Loucy (cell line): Measurements from ENCODE around the gene HNRNPU.

Source experiments
- H2AFZ ChIP-seq: fragments of 200-600 bp; sonication (generic); 2 replicates; pipeline ENCODE4 v1.6.0; 2016; ENCODE audit warnings: antibody characterized with exemption, mild to moderate bottlenecking, low read length, moderate library complexity
- H3F3A ChIP-seq: fragments of 200-600 bp; 2 replicates; pipeline ENCODE4 v1.6.0; 2016; ENCODE audit warnings: antibody characterized with exemption, low read depth, mild to moderate bottlenecking
- H3K27me3 ChIP-seq: fragments of 200-600 bp; sonication (generic); 2 replicates; pipeline ENCODE4 v1.6.1; 2014; ENCODE audit warnings: low read length, mild to moderate bottlenecking; ENCODE audit not compliant: insufficient read depth, poor library complexity, severe bottlenecking
- H3K36me3 ChIP-seq: fragments of 200-600 bp; sonication (generic); 2 replicates; pipeline ENCODE4 v1.6.1; 2016; ENCODE audit warnings: low read length; ENCODE audit not compliant: insufficient read depth
- H3K4me1 ChIP-seq: fragments of 200-600 bp; sonication (generic); 2 replicates; pipeline ENCODE4 v1.5.1; 2014; ENCODE audit warnings: low read length, mild to moderate bottlenecking; ENCODE audit not compliant: insufficient read depth, poor library complexity, severe bottlenecking
- H3K4me2 ChIP-seq: fragments of 200-600 bp; sonication (generic); 2 replicates; pipeline ENCODE4 v1.6.0; 2014; ENCODE audit warnings: antibody characterized with exemption, low read length, low read depth, mild to moderate bottlenecking; ENCODE audit not compliant: poor library complexity, severe bottlenecking
- H3K4me3 ChIP-seq: fragments of 200-600 bp; sonication (generic); 2 replicates; pipeline ENCODE4 v1.5.1; 2014; ENCODE audit warnings: low read length, mild to moderate bottlenecking, mixed read lengths; ENCODE audit not compliant: poor library complexity, severe bottlenecking
- H3K79me2 ChIP-seq: fragments of 200-600 bp; sonication (generic); 2 replicates; pipeline ENCODE4 v1.6.1; 2014; ENCODE audit warnings: low read length; ENCODE audit not compliant: insufficient read depth
- H3K9ac ChIP-seq: fragments of 200-600 bp; sonication (generic); 2 replicates; pipeline ENCODE4 v1.6.0; 2014; ENCODE audit warnings: mild to moderate bottlenecking, low read depth, low read length, moderate library complexity; ENCODE audit not compliant: poor library complexity, severe bottlenecking
- H3K9me2 ChIP-seq: fragments of 200-600 bp; sonication (generic); replicated peaks from 2 replicates; pipeline ENCODE4 v1.6.1; 2016; ENCODE audit warnings: low read depth, low read length, mixed read lengths
- H3K9me3 ChIP-seq: fragments of 200-600 bp; sonication (generic); 2 replicates; pipeline ENCODE4 v1.6.1; 2014; ENCODE audit warnings: mild to moderate bottlenecking, antibody characterized with exemption, low read length, low read depth; ENCODE audit not compliant: insufficient read depth
- H4K20me1 ChIP-seq: fragments of 200-600 bp; sonication (generic); 2 replicates; pipeline ENCODE4 v1.6.0; 2014; ENCODE audit warnings: antibody characterized with exemption, low read length, mild to moderate bottlenecking; ENCODE audit not compliant: insufficient read depth, poor library complexity, severe bottlenecking
- CTCF ChIP-seq: fragments of 200-600 bp; sonication (generic); conservative IDR thresholded peaks from 2 replicates; pipeline ENCODE4 v1.5.1; 2014; ENCODE audit warnings: mild to moderate bottlenecking, antibody characterized with exemption, low read length
- EZH2phosphoT487 ChIP-seq: fragments of 200-600 bp; IDR thresholded peaks from 2 replicates; pipeline ENCODE4 v1.6.1; 2018; ENCODE audit warnings: antibody characterized with exemption, mild to moderate bottlenecking, moderate library complexity, borderline replicate concordance

HNRNPU gene

GRCh38 chr1:244876228-244876910, 12.0 kb upstream of the HNRNPU start:
- no peaks in the 10 kb centered on the region for H4K20me1 ChIP-seq
- no peak overlapping the region for H3K9ac ChIP-seq
- no peak overlapping the region for H3K4me2 ChIP-seq
- H3K27me3 ChIP-seq, result no peaks in the 10 kb centered on the region
- TF ChIP-seq EZH2phosphoT487, result no peak
- no peak for TF ChIP-seq CTCF
- no peaks in the 10 kb centered on the region for H3K9me2 ChIP-seq
- no peaks in the 10 kb centered on the region for H3K9me3 ChIP-seq
- H3K4me1 ChIP-seq, result no peaks in the 10 kb centered on the region
- no peak overlapping the region for H3K4me3 ChIP-seq
- H3F3A ChIP-seq, result no peaks in the 10 kb centered on the region
- no peaks in the 10 kb centered on the region for H3K79me2 ChIP-seq
- no peaks in the 10 kb centered on the region for H3K36me3 ChIP-seq
- H2AFZ ChIP-seq, result no peak overlapping the region

- H3F3A ChIP-seq, result no peaks in the 10 kb centered on the region
- no peaks in the 10 kb centered on the region for H3K27me3 ChIP-seq
- H3K4me1 ChIP-seq, result no peaks in the 10 kb centered on the region
- H3K4me3 ChIP-seq, result no peak overlapping the region
- TF ChIP-seq CTCF, result no peak
- no peak for TF ChIP-seq EZH2phosphoT487
- no peaks in the 10 kb centered on the region for H3K9me2 ChIP-seq
- no peaks in the 10 kb centered on the region for H4K20me1 ChIP-seq
- H3K36me3 ChIP-seq, result no peaks in the 10 kb centered on the region
- H3K9ac ChIP-seq, result no peak overlapping the region
- H3K4me2 ChIP-seq, result no peak overlapping the region
- H2AFZ ChIP-seq, result no peak overlapping the region
- no peaks in the 10 kb centered on the region for H3K79me2 ChIP-seq
- no peaks in the 10 kb centered on the region for H3K9me3 ChIP-seq
Observed at GRCh38 chr1:244874974-244875579, 10.7 kb upstream of the HNRNPU start.

GRCh38 chr1:244869950-244870349, 5.6 kb upstream of the HNRNPU start:
- H3K79me2 ChIP-seq, result peaks cover 9% of the 10 kb centered on the region; the same call in 1 of the 2 replicates
- no peaks in the 10 kb centered on the region for H3K27me3 ChIP-seq
- no peak overlapping the region for H2AFZ ChIP-seq
- H3K36me3 ChIP-seq, result no peaks in the 10 kb centered on the region
- TF ChIP-seq EZH2phosphoT487, result no peak
- TF ChIP-seq CTCF, result no peak
- no peaks in the 10 kb centered on the region for H3K9me3 ChIP-seq
- H3K4me2 ChIP-seq, result no peak overlapping the region
- no peak overlapping the region for H3K9ac ChIP-seq
- no peaks in the 10 kb centered on the region for H3K9me2 ChIP-seq
- H3F3A ChIP-seq, result no peaks in the 10 kb centered on the region
- H3K4me3 ChIP-seq, result no peak overlapping the region
- H4K20me1 ChIP-seq, result no peaks in the 10 kb centered on the region
- peaks cover 16% of the 10 kb centered on the region for H3K4me1 ChIP-seq
